Right kidney (tissue), 9 donors: ENCODE data around the gene SLC2A6.

Experiments used
- DNase-seq: peaks from one replicate; pipeline ENCODE4 v3.0.0-alpha.2; 2016
- long read RNA-seq, 8 donors: transcript quantifications; one replicate each; lab custom pipeline, GENCODE V29; 2026

SLC2A6 gene, protein sequence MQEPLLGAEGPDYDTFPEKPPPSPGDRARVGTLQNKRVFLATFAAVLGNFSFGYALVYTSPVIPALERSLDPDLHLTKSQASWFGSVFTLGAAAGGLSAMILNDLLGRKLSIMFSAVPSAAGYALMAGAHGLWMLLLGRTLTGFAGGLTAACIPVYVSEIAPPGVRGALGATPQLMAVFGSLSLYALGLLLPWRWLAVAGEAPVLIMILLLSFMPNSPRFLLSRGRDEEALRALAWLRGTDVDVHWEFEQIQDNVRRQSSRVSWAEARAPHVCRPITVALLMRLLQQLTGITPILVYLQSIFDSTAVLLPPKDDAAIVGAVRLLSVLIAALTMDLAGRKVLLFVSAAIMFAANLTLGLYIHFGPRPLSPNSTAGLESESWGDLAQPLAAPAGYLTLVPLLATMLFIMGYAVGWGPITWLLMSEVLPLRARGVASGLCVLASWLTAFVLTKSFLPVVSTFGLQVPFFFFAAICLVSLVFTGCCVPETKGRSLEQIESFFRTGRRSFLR
- long read RNA-seq, donor 1, partial matches to known transcripts, result 0 of 1 reads
- long read RNA-seq, donor 1, other reads (novel, unspliced or antisense), result 0 of 1 reads
- long read RNA-seq, donor 2, result 0 reads
- long read RNA-seq, donor 3, result 0 reads
- long read RNA-seq, donor 4, result 0 reads
- long read RNA-seq, donor 5, partial matches to known transcripts, result 0 of 2 reads
- long read RNA-seq, donor 5, other reads (novel, unspliced or antisense), result 0 of 2 reads
- long read RNA-seq, donor 6, result 0 reads
- long read RNA-seq, donor 7, partial matches to known transcripts, result 0 of 2 reads
- long read RNA-seq, donor 7, other reads (novel, unspliced or antisense), result 0 of 2 reads
- long read RNA-seq, donor 8, result 0 reads

DNA sequence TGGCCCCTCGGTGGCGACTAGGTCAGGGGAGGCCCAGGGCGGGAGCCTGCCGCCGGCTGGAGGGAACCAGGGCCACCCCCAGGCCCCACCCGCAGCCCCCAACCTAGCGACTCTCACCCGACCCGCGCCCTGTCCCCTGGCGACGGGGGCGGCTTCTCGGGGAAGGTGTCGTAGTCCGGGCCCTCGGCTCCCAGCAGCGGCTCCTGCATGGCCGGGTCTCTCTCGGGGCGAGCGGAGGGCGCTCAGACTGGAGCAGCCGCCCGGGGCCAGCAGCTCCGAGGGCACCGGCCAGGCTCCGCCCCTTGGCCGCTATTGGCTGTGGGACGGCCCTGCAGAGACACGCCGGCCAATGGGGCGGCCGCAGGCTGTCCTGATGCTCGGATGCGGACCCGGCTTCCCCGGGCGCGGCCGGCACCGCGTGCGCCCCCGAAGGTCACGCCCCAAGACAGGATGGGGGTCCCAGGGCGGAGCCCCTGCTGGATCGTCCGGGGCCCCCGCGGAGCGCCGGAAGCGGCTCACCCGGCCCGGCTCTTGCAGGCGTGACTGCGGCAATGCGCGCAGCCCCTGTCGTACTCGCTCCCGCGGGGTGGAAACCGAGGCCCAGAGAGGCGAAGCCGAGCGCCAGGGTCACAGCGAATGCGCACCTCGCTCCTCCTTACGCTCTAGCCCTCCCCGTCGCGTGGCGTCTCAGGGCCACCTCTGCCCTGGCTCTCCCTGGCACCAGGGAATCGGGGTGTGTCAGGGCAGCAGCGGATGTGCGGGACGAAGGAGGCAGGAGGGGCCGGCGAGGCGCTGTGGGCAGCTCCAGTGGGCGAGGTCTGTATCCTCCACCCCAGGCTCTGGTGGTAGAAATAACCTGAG lies at the start of gene SLC2A6:
Gene SLC2A6, minus strand, starts transcription at position 249 of the 861 bp plus-strand sequence. Its CDS starts 40 bp downstream, at position 209.
- DNase-seq, result peak; percentile 83

DNA sequence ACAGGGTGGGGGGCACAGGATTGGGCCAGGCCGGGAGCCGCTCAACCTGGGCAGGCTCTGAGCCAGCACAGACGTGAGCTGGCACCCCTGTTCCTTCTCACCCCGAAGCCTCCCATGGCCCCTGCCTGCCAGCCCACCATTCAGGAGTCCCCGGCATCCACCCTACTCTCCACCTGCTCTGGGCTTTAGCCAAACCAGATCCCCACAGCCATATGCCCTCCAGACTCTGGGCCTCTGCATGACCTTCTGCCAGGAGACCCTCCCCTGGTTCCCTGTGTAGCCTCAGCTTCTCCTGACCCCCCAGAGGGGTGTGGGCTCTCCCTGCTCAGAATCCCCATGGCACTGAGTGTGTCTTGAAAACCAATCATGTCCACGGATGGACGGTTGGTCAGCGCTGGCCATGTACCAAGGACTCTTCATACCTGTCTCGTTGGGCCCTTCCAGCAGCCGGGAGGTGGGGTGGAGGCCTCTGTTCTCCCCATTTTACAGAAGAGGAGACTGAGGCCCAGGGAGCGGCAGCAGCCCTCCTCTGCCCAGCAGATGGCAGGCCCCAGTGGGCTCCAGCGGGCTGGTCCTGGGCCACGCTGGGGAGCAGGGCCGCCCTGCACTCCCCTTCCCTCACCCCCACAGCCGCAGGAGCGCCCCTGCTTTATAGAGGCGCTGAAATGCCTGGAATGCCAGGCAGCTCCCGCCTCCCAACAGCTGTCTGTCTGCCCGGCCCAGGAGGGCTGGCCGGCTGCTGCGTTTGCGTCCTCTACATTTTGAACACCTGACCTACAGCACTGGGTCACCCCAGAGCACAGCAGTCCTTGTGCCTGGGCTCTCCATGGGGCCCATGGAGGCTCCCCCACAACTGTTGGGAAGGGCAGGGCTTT lies 49.3 kb upstream of the SLC2A6 start:
- no peak for DNase-seq

DNA sequence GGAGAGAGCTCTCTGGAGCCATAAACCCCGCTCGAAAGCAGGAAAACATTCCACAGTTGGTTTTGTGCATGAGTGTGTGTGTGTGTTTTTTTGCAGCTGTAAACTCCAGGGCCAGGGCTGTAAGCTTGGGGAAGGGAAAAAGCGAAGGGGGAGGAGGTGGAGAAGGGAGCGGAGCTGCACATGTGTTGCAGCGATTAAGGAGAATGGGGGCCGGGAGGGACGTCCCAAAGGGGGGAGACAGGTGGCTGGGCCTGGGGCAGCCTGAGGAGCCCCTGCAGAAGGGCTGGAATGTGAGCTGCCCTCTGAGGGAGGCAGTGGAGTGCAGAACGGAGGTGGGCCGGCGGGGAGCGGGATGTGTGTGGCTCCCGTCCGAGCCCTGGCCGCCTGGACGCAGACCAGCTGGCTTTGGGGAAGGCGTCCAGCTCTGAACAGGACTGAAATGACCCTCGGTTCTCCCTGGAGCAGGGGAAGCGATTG lies 48.6 kb upstream of the SLC2A6 start:
- peak; percentile 72 for DNase-seq

DNA sequence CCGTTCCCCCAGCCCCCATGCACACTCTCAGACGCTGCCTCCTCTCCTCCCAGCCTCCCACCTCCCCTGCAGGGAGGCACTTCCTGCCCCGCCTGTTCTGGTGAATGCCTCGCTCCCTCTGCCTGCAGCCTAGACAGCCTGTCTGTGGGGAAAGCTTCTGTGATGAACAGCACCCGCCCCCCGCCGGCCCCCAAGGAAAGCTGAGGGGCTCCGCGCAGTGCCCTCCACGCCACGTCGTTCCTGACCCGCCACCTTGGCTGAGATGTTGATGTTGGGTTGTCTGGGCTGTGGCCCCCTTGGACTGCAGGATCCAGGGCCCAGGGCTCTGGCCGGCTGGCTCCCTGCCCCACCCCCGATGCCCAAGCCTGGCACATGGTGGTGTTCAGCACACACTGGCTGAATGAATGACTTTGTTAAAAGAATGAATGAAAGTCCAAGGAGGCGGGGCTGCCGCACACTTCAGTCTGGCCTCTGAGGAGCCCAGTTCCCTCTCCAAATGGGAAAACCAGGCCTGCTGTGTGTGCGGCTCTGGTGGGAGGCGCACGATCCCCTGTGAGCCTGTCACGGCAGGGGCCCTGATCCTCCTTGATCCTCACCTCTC lies 47.9 kb upstream of the SLC2A6 start:
- DNase-seq, result peak; percentile 54

DNA sequence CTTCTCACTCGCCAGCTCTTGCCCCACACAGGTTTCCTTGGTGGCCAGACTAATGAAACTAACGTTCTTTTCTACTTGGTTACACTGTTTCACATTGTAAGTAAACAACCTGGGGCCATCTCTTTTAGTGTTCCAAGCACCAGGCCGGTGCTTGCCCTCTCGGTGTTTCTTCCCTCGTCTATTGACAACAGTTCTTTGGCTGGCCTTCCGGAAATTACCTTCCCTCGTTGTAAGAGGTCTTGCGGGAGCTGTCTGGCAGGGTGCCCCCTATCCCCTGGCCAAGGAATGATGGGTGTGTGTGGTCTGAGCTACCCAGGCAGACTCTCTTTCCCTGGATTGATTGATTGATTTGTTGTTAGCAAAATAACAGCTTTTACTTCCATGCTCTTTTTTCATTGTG lies 46.8 kb upstream of the SLC2A6 start:
- DNase-seq, result no peak

DNA sequence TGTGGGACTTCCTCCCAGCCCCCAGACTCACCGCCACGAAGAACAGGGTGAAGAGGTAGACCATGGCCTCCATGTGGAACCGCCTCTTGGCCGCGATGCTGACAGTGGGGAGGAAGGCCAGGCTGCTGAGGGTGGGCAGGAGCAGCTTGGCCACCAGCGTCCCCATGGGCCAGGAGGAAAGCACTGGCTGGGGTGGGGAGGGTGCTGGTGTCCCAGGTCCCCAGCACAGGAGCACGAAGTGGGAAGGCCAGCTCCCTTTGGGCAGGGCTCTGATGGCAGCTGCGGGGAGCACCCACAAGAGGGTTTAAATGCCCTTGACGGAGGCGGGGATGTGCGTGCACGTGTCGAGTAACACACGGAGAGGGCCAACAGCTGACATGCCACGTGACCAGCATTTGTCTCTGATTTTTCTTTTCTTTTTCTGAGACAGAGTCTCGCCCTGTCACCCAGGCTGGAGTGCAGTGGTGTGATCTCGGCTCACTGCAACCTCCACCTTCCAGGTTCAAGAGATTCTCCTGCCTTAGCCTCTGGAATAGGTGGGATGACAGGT lies 45.9 kb upstream of the SLC2A6 start, which contains the start of gene MYMK:
Gene MYMK, minus strand, starts transcription at position 281 of the 550 bp plus-strand sequence. Its CDS starts 115 bp downstream, at position 166.
- no peak for DNase-seq

DNA sequence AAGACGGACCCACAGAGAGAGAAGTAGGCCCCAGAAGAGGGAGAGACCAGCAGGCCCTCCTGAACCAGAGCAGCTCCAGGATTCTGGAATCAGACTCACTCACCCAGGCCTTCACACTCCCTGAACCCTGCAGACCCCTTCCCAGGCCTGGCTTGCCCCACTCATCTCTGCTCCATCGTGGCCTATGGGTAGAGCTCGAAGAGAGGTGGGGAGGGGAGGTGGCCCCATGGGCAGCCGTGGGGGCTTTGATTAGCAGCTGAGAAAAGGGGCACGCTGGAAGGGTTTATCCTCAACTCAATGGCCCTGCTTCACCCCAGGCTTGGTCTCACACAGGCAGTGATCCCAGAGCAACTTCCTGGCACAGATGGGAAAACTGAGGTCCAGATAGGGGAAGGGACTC lies 45.2 kb upstream of the SLC2A6 start:
- DNase-seq, result no peak

DNA sequence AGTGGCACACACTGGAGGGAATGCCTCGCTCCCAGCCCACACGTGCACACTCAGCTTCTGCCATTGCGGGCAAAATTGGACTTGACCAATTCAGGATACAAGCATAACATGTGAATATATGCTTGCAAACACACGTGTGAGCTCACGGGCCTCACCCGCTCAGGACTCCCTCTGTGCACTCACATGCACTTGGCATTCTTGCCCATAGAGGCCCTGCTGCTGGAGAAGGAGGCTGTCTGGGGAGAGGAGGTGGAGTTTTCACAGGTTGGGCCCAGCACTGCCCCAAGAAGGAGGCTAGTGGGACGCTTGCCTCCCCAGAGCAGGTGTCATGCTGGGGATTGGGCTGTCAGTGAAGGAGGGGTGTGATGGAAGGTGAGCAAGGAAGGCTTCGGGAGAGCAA lies 44.2 kb upstream of the SLC2A6 start:
- DNase-seq, result no peak

DNA sequence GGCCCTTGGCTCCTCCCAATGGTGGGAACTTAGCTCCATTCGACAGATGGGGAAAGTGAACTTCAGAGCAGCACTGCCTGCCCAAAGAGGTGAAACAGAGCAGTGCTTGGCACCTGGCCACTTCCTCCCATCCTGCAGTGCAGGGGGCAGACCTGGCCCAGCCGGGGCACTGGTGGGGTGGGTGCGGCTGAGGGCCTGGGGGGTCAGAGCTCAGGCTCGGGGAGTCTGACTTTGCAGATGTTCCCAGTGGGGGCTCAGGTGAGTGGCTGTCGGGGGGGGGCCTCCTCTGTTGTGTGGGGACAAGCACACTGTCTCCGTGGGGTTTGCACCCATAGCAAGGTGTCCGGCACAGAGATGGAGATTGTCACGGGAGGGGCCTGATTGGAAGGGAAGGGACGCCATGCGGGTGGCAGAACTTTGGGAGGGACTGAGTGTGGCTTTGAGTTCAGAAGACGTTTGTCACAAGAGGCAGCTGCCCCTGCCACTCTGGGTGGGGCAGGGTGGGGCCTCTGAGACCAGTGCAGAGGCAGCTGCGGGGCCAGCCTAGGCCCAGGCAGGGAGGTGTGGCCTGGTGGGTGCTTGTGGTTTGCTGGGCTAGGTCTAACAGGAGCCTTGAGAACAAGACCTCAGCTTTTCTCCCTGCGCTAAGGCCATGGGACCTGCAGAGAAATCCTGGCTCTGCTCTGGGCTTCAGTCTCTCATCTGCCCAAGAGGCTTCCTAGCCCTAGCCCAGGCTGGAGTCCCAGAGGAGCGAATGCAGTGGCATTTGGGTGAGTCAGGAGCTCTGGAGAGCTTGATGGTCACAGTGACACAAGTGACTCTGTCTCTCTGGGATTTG lies 43.4 kb upstream of the SLC2A6 start:
- no peak for DNase-seq

DNA sequence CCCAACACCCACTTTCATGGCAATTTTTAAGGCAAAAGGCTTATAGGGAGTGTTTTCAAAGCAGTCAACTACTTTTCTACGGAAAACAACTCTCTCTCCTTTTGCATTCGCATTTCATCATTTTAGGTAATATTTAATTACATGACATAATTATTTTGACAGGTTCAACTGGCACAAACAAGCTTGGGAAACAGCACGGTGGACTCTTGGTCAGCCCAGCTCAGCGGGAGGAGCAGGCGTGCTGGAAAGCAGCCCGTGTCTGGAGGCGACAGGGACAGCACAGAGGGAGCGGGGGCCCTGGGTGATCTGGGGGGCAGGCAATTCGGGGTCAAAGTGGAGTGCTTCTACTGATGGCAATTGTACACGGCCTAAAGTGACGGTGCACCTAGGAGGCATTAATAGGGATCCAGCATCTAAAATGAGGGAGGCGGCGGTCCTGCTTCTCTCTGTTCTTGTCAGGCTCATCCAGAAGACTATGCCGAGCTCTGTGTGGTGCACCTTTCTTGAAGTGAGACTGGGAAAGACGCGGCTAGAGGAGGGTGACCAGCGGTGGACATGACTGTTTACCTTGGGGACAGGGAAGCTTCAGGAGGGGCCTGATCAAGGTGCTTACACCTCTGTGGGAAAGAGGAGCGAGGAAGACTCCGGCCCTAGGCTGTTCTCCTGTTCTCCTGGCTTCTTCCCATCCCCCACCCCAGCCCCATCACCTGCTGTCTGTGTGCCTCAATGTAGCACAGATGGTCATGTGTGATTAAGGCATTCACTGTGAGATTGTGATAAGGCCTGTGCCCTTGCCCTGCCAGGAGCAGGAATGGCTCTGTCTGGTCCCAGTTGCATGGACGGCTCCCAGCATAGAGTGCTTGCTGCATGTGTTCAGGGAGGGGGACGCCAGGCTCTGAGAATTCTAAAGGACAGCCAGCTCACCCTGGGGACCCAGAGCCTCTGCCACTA lies 42.5 kb upstream of the SLC2A6 start:
- DNase-seq, result no peak

DNA sequence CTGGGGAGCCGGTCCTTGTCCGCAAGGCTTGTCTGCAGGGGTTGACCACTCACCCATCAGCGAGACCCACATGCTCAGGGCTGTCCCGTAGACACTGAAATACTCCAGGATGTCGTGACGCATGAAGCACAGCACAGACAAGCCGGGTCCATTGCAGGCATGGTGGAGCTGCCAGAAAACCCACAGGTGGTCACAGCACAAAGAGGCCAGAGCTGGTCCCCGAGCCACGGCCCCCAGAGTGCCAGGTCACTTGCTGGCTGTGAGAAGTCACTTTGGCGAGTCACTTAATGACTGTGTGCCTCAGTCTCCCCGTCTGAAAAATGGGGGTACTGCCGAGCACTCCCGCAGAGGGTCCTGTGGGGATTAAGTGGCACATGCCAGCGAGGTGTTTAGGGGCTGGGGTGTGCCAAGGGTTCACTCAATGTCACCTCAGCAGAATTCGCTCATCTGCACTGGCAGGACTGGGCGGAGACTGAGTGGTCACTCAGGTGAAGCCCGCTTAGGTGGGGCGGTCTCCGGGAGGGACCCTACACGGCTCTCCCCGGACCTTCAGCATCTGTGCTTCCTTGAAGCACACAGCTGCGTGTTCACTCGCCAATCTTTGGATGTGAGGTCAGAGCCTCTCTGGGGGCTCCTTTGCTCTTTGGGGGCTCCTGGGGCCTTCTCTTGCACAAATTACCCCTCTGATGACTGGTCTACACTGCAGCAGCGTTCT lies 41.4 kb upstream of the SLC2A6 start:
- no peak for DNase-seq

DNA sequence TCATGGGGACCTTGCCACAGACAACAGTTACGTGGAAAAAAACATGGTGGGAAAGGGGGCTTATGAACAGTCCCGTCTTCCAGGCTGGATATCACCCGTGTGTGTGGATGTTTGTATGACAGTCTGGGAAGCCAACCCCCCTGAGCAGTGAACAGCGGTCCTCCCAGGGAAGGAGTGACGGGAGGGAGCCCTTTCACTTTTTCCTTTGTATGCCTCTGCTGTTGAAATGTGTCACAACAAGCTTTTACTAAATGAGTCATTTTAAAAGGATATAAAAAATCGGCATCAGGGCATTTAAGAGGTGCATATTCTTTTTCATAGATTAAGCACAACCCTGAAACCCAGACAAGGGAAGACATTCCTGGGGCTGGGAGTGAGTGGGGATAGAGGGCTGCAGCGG lies 40.8 kb upstream of the SLC2A6 start:
- DNase-seq, result no peak

DNA sequence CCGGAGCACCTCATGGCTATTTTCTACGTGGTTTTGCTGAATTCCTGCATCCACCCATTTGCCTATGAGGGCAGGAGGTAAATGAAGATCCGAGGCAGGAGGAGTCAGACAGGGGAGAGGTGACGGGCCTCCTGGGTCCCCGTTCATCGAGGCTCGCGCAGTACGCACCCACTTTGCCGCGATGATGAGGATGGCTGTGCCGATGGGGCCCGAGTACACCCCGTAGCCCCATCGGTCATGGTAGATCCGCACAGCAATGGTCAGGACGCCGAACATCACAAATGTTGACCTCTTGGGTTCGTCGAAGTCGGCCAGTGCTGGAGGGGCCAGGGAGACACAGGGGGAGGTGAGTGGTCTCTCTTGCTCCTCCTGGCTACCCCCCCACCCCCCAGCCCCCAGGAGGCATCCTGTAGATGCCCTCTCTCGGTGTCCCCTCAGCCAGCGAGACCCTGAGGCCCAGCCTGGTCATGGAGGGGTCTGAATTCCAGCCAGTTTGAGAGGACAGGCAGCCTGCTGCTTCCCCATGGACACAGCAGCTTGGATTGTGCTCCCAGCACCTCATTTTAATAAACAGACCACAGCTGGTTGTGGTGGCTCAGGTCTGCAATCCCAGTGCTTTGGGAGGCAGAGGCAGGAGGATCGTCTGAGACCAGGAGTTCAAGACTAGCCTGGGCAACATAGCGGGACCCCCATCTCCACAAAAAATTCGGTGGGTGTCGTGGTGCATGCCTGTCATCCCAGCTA lies 40.0 kb upstream of the SLC2A6 start:
- DNase-seq, result no peak

DNA sequence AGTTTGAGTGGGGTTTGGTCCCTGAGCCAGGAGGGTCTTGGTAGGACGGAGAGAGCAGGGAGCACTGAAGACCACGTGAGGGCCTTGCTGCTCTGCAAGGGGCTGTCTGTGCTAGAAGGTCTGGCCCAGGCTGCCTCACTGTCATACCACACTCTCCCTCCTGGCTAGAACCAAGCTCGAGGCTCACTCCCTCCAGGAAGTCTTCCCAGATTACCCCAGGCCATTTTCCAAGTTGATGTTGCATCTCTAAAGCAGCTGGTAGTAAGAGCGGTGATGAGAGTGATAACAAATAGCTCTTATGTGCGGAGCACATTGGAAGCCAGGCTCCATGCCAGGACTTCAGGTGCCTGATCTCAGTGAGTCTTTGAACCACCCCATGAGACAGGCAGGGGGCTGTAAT lies 39.3 kb upstream of the SLC2A6 start:
- DNase-seq, result no peak

DNA sequence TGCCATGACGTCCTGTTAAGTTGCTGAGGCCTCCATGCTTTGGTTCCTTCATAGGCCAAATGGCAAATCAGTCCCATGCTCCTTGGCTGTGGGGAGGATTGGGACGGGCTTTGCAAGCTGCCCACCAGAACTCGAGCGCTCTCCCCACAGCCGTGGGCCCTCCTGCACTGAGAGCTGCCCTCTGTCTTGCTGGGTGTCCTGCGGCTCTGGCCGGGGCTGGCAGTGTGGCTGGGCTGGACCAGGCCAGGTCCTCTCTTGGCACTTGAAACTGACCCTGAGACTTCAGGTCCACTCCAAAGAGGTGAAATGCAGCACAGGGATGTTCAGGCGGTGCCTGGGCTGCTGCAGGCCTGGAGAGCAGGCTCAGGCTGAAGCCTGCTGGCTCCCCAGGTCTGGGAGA lies 38.8 kb upstream of the SLC2A6 start:
- no peak for DNase-seq

DNA sequence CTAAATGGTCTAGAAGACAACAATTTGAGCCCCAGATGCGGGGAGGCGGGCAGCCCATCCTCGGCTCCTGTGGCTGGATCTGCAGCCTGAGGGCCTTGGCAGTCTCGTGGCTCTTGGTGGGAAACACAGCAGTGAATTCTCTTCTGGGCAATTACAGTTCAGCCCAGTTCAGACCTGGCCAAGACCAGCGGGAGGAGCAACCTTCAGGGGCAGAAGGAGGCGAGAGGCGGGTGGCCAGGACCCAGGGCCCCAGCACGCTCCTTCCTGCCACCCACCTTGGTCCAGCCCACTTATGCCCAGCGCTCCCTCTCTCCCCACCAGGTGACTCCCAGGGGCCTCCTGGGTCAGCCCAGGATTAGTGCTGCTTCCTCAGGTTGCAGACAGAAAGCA lies 38.1 kb upstream of the SLC2A6 start:
- DNase-seq, result no peak
